NT2/D1 (cell line): Measurements from ENCODE around the gene NPIPA7.
"Not testable (repeated sequence)": the region's sequence is repeated elsewhere in the genome, so short reads cannot be mapped to it uniquely, and the experiment has no call there.

Experiments used
- DNase-seq: peaks from one replicate; pipeline ENCODE4 v3.0.0-alpha.2; 2011; ENCODE audit warnings: low read depth, low spot score
- H3K27me3 ChIP-seq: 2 replicates; pipeline ENCODE4 v1.6.0; 2011; ENCODE audit warnings: mild to moderate bottlenecking; ENCODE audit not compliant: insufficient read length, insufficient read depth
- H3K36me3 ChIP-seq: 2 replicates; pipeline ENCODE4 v1.6.1; 2011; ENCODE audit warnings: mild to moderate bottlenecking, low read length, mixed read lengths; ENCODE audit not compliant: insufficient read depth, insufficient read length
- H3K4me1 ChIP-seq: 2 replicates; pipeline ENCODE4 v1.5.1; 2011; ENCODE audit not compliant: insufficient read depth, insufficient read length
- H3K4me3 ChIP-seq: 2 replicates; pipeline ENCODE4 v1.5.1; 2011; ENCODE audit warnings: low read depth; ENCODE audit not compliant: insufficient read length
- H3K9ac ChIP-seq: 2 replicates; pipeline ENCODE4 v1.6.0; 2011; ENCODE audit warnings: low read depth; ENCODE audit not compliant: insufficient read length
- H3K9me3 ChIP-seq: 2 replicates; pipeline ENCODE4 v1.5.1; 2011; ENCODE audit warnings: mild to moderate bottlenecking, low read length; ENCODE audit not compliant: insufficient read depth

The NPIPA7 gene

DNA sequence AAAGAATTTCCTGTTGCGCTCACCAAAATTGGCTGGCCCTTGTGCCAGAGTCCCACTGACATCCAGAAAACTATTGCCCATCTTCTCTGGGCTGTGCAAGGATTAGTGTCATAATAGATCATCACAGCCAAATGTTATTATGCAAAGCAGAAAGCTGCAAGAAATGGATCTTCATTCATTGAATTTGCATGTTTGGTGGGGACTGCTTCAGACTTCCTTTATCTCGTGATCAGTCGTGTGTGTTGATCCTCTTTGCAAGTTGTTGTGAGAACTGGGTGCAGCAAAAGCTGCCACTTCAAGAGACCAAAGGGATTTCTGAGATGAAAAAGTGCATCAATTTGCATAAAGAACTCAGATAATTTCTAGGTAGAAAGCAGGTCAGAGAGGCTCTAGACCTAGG, 52.2 kb downstream of the NPIPA7 start:
- H3K9ac ChIP-seq, H3K27me3 ChIP-seq, DNase-seq, H3K4me1 ChIP-seq, H3K4me3 ChIP-seq, H3K9me3 ChIP-seq, H3K36me3 ChIP-seq: not testable (repeated sequence)

DNA sequence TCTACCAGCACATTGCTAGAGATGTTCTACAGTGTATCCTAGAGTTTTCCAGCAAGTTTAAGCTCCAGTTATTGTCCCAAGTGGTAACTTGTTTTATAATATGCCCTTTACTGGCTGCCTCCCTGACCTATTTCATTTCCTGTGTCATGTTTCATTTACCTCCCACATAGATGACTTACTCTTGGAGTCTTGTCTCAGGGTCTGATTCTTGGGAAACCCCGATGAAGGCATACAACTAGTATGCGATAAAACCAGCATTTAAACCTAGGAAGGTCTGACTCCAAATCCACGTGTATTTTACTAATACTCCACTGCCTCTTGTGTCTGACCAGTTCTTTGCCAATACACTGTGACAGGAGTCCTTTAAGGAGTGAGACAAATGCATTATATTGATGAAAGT, 55.8 kb downstream of the NPIPA7 start:
- H3K36me3 ChIP-seq, H3K9ac ChIP-seq, H3K27me3 ChIP-seq, H3K4me3 ChIP-seq, H3K9me3 ChIP-seq, H3K4me1 ChIP-seq, DNase-seq: not testable (repeated sequence)

DNA sequence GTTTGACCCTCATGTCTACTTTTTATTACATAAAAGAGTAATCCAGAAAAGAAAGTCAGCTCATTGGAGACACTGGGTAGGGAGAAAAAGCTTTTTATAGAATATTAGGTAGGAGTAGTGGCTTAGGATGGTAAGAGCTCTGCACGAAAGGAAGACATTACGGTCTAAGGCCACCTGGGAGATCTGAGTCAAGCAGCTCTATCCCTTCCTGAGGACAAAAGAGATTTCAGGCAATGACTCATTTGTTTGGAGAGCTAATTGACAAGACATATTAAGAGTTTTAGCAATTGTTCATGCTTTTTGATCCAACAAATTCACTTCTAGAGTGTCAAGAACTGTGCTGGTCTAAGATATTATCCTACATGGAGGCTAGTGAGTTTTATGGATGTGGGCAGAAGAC, 62.5 kb downstream of the NPIPA7 start:
- DNase-seq, H3K36me3 ChIP-seq, H3K9me3 ChIP-seq, H3K27me3 ChIP-seq, H3K9ac ChIP-seq, H3K4me3 ChIP-seq, H3K4me1 ChIP-seq: not testable (repeated sequence)
